Stimulated activated CD8-positive, alpha-beta memory T cell treated with anti-CD3 and anti-CD28 coated beads, Interleukin-15, amount 100 ng/mL, for 4 hours (primary cell): ENCODE results near the gene DNAJC5.
"Not testable (repeated sequence)": the region's sequence is repeated elsewhere in the genome, so short reads cannot be mapped to it uniquely, and the experiment has no call there.

ENCODE experiments used
- DNase-seq, 2 donors: peaks; one replicate each; pipeline ENCODE4 v3.0.0-alpha.2; 2020; ENCODE audit warnings: low read depth in 2 of 2

DNAJC5 gene

DNA sequence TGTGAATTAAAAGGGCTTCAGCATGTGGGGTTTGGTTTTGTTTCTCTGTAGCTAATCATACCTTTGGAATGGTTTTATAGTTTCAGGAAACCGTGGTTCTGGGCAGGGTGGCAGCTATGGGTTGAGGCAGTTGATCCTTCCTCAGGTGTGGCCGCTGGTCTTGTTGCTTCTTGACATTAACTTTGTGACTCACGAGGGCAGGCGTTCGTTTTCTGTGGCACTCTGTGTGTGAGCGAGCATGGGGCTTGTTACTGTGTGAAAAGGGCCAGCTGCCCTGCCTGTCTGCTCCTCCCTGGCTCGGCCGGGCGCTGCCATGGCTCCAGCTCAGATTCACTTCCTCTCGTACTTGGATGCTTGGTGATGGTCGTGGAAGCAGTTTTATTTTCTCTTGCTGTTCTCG is 16.2 kb downstream of the DNAJC5 start:
- DNase-seq: no peak

DNA sequence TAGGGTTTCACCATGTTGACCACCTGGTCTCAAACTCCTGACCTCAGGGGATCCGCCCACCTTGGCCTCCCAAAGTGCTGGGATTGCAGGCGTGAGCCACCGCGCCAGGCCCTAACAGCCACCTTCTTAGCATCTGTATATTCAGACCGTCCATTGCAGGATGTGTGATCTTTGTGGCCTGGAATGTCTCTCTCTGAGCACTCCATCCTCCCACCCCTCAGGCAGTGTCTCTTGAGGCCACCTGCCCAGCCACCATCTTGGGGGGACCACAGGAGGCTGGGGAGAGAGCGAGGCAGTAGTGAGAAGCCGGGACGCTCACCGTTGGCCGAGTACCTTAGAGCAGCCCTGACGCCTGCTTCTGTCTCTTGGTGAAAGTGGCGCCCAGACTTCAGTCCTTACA is 18.8 kb downstream of the DNAJC5 start:
- DNase-seq: no peak

DNA sequence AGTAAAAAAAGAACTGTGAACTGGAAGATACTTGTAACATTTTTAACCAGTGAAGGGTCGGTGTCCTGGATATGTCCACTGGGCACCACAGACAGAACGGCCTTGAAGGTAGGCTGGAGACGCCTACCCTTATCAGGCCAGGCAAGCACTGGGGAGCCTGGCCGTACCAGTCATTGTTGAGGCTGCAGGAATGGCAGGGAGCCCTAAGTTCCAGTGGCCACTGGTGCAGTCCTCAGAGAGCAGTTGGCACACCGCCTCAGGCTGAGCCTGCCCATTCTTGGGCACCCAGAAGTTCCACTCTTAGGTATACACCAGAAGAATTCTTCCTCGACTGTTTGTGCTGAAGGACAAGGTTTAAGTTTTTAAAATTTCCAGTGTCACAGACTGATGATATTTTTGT is 20.5 kb downstream of the DNAJC5 start:
- DNase-seq: no peak

DNA sequence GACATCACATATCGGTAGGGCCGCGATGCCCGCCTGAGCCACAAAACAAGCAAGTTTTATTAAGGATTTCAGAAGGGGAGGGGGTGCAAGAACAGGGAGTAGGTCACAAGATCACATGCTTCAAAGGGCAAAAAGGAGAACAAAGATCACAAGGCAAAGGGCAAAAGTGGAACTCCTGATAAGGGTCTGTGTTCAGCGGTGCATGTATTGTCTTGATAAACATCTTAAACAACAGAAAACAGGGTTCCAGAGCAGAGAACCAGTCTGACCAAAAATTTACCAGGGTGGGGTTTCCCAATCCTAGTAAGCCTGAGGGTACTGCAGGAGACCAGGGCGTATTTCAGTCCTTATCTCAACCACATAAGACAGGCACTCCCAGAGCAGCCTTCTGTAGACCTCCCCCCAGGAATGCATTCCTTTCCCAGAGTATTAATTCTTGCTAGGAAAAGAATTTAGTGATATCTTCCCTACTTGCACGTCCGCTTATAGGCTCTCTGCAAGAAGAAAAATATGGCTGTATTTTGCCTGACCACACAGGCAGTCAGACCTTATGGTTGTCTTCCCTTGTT is 21.5 kb downstream of the DNAJC5 start:
- DNase-seq: not testable (repeated sequence)

DNA sequence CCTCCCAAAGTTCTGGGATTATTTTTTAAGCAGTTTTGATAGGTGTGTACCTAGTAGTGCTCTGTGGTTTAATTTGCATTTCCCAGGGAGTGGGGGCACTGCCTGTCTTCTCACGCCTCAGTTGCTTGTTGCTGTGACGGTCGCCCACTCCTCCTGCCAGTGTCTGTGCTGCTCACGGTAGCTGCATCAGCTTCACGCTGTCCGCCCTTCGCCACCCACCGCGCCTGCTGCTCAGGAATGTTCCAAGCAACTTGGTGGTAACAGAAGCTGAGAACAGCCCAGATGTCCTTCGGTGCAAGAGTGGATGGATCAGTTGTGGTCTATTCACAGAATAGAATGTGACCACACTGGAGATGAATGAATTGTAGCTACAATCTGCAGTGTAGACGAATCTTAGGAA is 22.9 kb downstream of the DNAJC5 start:
- no peak for DNase-seq

DNA sequence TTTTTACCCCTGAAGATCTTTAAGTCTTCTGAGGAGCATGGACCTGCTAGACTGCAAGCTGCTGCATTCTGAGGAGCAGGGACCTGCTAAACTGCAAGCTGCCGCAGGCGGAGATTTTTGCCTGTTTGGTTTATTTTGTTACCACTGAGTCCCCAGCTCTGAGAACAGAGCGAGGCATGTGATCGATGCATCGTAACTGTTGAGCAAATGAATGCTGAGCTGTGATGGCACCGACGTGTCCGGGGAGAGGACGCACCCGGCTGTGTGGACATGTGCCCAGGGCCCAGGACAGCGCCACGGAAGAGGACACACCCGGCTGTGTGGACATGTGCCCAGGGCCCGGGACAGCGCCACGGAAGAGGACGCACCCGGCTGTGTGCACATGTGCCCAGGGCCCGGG is 24.2 kb downstream of the DNAJC5 start:
- DNase-seq: no peak

DNA sequence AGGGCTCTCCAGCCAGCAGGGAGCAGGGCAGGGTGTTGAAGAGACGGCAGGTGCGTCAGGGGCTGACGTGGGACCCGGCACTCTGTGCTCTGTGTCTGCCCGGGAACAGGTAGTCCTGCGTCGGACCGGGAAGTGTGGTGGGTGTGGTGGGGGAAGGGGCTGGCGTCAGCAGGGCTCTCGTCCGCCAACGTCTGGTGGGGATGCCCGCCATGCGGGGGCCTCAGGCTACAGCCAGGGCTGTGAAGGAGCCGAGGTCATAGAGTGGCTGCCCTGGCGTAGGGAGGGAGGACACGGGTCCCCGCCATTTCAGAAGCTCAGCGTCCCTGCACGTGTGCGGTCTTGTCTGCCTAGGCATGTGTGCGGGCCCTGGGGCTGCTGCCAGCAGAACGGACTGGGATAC is 25.3 kb downstream of the DNAJC5 start:
- DNase-seq: no peak

DNA sequence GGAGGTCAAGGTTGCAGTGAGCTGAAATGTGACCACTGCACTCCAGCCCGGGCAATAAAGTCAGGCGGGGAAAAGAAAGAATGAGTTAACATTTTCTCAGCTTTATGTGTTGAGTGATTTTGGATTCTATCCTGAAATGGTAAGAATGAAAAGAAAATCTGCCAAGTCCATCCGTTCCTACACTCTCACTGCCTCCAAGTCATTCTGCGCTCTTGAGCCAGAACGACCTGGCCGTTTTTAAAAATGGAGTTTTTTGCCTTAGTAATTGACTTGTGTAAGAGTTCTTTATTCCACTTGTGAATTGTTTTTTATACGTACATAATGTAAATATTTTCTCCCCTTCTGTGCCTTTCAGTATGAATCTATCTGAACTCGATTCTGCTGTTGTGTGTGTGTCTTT is 28.7 kb downstream of the DNAJC5 start:
- DNase-seq: no peak

DNA sequence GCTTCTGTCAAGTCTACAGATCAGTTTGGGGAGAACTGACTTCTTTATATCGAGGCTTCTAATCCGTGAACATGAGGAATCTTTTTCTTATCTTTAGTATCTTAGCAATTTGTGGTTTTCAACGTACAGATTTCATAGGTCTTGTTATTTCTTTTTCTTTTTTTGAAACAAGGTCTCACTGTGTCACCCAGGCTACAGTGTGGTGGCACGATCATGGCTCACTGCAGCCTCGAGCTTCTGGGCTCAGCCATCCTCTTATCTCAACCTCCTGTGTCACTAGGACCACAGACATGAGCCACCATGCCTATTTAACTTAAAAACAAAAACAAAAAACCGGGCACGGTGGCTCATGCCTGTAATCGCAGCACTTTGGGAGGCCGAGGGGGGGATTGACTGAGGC is 29.3 kb downstream of the DNAJC5 start:
- no peak for DNase-seq

DNA sequence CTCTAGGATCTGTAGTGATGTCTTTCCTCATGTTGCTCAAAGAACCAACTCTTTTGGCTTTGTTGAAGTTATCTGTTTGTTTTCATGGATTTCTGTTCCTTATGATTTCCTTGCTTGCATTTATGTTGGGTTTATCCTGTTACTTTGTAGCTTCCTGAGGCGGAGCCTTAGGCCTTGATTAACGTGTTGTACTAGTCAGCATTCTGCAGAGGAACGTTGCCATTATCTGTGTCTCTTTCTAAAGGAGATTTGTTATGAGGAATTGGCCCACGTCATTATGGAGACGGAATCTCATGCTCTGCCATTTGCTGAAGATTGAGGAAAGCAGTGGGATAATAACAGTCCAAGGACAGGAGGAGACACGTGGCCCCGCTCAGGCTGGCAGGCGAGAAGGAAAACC is 31.4 kb downstream of the DNAJC5 start:
- no peak for DNase-seq

DNA sequence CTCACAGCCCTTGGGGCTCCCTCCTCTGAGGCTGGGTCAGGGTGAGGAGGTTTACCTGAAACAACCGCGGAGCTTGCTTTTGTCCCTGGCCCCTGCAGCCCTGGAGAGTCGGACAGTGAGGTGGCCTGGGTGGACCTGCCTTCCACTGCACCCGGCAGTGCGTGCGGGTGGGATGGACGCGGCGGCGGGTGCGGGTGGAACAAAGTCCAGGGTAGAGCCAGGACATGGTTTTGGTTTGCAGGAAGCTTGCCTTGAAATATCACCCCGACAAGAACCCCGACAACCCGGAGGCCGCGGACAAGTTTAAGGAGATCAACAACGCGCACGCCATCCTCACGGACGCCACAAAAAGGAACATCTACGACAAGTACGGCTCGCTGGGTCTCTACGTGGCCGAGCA is 34.1 kb downstream of the DNAJC5 start:
- no peak for DNase-seq

DNA sequence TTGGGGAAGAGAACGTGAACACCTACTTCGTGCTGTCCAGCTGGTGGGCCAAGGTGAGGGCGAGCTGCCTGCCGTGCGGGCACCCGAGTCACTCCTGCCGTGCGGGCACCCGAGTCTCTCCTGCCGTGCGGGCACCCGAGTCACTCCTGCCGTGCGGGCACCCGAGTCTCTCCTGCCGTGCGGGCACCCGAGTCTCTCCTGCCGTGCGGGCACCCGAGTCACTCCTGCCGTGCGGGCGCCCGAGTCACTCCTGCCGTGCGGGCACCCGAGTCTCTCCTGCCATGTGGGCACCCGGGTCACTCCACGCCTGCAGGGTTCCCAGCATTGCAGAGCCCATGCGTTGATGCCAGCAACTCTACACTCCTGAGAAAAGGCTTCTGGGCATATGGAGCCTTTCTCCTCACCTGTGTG is 34.6 kb downstream of the DNAJC5 start:
- not testable (repeated sequence) for DNase-seq

DNA sequence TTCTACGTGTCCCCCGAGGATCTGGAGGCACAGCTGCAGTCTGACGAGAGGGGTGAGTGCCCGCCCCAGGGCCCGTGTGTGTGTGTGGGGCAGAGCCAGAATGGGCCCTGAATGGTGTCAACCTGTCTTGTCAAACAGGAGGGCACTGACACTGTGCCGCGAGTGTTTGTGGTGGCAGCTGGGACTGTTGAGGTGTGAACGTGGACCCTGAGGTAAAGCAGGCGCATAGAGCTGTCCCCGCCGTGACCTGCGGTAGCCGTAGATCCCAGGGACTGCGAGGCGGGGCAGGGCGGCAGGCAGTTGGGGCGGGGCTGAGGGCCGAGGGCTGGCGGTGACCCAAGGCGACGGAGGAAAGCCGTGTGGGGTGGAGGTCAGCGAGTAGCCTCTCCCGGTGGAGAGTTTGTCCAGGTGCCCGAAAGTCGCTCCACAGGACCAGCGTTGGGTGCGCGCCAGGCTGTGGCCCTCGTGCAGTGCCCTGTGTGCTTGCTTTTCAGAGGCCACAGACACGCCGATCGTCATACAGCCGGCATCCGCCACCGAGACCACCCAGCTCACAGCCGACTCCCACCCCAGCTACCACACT is 36.1 kb downstream of the DNAJC5 start:
- DNase-seq: no peak

DNA sequence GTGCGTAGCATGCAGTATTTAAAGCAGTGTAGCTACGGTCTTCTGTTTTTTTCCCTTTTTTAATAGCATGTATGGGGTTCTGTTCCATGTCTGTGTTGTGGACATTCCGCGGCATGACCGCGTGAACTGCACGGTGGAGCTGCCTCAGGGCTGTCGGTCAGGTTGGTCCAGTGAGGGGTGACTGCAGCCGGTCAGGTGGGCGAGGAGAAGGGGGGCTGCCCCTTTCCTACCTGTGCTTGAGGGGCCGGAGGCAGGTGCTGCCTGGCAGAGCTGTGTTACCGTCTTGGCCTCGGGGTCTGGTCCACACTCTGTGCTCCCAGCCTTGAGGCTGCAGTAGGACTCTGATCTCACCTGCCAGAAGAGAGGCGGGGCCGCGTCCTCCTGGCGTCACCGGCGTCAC is 36.8 kb downstream of the DNAJC5 start:
- no peak for DNase-seq

DNA sequence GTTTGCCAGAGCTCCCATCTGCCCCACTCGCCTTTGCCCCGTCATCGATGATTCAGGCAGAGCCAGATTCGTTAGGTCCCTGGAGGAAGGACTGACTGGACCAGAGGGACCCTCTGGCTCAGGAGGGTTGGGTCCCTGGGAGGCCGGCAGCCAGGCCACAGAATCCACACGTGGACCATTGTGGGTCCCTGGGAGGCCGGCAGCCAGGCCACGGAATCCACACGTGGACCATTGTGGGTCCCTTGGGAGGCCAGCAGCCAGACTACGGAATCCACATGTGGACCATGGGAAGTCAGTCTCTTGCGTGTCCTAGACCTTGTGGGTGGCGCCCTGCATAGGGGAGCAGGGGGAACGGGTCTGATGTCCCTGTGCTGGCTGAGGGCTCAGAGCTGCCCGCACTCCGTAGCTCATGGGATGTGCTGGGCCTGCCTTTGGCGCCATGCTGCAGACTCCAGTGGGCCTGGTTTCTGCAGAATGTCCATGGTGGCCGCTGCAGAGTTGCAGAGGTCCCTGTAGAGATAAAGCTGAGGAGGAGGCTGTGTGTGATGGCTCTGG is 37.8 kb downstream of the DNAJC5 start:
- DNase-seq: no peak

DNA sequence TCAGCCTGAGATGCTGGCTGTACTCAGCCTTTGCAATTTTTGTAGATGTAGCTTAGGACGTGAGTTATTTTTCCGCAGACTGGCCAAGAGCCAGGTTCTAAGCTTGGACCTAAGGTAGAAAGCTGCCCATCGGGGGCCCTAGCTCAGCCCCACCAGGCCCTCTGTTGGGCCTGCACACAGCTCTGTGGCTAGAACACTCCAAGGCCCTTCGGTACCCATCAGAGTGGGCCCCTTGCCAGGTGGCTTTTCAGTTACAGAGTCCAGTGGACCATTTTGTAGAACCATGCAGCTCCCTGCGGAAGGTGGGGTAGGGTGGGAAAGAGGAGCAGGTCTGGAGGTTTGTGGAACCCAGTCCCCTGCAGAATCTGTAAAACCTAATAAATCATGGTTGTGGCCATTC is 38.7 kb downstream of the DNAJC5 start:
- DNase-seq: no peak

DNA sequence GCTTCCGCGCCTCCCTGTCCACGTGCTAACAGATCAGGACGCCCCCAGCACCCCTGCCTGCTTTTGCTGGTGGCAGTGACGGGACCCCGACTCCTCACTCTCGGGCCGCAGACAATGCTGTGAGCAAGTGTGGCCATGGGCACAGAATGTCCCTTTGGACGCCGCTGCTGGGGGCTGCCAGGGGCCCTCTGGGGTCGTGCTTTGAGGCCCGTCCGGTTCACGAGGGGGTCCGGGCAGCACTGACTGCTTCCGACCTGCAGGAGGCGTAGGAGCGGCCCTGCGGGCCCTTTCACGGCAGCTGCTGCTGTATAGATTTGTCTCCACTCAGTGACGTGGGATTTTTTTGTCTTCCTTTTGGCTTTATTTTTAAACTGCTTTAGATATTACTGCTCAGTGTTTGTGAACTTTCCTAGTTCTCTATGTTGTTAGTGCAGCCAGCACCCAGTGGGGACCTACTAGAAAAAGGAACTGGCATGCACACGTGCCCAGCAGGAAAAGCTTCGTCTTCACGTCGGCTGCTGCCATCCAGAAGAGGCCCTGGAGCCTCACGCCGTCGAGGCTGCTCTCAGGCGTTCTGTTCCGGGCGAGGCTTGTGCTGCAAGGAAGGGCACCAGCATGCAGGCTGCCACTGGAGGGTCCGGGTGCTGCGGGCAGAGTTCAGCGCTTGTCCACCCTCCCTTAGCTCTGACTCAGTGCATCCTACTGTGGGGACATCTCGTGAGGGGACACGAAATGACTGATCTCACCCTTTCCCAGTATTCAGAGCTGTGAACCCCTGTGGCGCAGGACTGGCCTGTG is 39.5 kb downstream of the DNAJC5 start:
- no peak for DNase-seq

DNA sequence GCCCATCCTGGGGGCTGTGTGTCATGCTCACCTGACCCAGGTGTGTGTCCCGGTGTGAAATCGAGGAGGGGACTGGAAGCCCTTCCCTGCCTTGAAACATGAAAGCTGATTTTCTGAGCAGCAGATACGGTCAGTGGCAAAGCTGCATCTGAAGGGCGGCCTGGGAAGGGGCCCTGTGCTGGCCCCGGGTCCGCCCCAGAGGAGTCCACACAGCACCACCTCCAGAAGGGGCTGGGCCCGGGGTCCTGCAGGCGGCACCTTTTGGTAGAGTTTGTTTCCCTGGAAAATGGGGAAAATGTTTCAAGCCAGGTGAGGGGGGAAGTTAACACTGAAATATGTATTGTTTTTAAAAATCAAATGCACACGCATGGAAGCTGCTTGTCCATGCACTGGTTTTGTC is 40.5 kb downstream of the DNAJC5 start:
- DNase-seq: no peak

DNA sequence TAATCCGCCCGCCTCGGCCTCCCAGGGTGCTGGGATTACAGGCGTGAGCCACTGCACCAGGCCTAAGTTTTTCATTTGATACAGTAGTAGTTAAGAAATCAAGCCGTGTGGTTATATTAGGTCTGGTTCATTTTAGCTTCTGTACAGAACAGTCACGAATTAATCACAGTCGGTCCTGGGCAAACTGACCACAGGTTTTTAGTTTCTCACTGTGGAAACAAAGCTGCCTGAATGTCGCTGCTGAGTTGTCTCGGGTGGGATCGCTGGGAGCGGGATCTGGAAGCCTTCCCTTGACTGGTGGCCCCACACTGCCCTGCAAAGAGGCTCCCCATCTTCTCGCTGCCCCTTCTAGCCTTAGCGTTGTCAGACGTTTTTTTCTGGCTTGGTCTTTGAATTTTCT is 42.7 kb downstream of the DNAJC5 start:
- no peak for DNase-seq

DNA sequence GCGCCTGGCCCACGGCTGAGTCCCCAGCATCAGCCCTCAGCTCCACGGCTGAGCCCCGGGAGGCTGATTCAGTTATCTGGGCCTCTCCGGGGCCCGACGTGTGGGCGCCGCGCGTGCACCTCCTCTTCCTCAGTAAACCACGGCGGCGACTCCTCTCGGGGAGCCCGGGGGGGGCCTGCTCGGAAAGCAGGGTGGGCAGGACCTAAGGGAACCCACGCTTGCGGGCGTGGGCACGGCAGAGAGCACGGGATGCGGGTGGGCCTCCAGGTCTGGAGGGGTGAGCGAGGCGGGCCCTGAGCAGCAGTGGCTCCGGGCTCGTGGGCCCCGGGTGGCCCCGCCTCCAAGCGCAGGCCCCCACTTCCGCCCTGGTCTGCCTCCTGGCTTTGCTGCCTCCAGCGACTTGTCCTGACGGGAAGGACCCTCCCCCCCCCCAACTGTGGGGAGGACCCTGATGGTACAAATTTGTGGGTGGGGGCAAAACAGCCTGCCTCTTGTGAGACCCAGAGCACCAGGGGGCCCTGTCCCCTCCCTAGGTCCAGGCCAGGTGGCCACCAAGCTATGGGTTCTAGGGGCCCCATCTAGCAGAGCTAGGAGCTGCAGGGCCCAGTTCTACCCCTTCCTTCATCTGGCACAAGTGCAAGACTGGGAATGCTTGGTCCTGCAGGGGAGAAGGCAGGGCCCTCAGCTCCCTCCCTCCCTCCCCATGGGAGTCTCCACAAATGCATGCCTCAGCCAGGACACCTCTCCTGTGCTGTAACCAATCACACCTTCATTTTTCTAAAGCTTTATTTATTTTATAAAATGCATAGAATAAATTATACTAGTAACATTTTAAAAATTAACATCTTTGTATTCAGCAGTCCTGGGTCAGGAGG is 44.4 kb downstream of the DNAJC5 start:
- DNase-seq: no peak

DNA sequence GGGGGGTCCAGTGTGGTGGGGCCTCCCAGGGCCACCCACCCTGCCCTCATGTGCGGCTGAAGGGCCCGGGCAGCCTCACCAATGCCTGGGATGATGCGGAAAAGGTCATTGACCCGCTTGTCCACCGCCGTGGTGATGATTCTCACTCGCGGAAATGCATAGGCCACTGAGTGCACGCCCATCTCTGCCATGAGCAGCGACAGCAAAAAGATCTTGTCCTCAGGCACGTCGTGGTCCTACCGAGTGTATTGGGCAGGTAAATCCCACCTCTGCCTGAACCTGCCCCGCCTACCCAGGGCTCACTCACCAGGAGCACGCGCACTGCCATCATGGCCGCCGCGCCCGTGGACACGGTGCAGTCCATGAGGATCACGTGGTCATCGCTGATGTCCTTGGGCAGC is 45.1 kb downstream of the DNAJC5 start:
- no peak for DNase-seq
